HG03103 (cell line): ENCODE measurements around the gene TBC1D1.

Source experiments
- ATAC-seq: cut with Tn5 transposase; IDR thresholded peaks from one replicate; pipeline ENCODE4 v1.9.1; 2021; ENCODE audit warnings: low read depth; ENCODE audit not compliant: unreplicated experiment

TBC1D1 gene

DNA sequence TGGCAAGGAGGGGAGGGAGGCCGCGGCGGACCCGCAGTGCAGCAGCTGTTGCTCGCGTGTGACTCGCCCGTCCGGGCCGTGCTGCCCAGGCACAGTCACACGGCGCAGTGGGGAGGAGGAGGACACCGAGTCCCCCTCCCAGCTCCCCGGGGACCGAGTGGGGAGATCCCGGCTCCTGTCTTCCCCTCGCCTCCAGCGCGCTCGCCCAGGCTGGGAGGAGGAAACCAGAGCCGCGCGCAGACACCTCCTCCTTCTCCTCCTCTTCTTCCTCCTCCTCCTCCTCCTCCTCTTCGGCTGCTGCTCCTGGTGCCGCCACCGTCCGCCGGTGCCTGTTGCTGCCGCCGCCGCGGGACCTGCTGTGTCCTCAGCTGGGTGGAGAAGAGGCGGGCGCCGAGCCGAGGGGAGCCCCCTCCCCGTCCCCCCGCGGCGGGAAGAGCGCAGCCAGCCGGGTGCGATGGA is at the start of gene TBC1D1:
TBC1D1 (plus strand) TSS at position 284 of the 459 bp plus-strand sequence. CDS start 11,012 bp downstream, outside the sequence.
- peak; percentile 17 for ATAC-seq

DNA sequence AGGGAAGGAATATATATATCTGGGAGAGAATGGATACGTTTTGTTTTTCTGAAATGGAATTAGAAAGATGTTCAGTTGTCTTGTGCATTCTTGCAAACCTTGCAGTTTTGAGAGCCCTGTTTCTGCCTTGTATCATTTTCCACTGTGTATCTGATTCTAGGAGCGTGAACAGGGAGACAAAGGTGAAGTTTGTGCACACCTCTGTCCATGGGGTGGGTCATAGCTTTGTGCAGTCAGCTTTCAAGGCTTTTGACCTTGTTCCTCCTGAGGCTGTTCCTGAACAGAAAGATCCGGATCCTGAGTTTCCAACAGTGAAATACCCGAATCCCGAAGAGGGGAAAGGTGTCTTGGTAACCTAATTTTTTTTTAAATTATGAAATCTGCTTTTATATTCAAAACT is 46.7 kb upstream of the TBC1D1 start:
- ATAC-seq = no peak

DNA sequence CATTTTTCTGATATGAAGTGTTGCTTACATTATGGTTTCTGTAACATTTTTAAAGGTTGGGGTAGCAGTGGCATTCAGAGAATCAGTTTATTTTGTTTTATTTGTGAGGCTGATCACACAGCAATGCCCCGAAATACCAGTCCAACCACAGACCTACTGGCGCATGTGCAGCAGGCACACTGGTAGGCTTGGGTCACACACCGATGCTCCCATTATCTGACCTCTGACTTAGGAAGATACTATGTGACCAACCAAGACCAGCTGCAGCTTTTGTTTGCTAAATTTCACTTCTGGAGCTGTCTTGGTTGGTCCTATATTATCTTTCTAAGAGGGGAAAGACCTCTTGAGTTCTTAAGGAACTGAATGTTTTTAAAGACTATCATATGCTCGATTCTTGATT is 45.7 kb upstream of the TBC1D1 start:
- no peak for ATAC-seq

- no peak for ATAC-seq
Measured at GRCh38 chr4:37847311-37847884, 43.5 kb upstream of the TBC1D1 start.

DNA sequence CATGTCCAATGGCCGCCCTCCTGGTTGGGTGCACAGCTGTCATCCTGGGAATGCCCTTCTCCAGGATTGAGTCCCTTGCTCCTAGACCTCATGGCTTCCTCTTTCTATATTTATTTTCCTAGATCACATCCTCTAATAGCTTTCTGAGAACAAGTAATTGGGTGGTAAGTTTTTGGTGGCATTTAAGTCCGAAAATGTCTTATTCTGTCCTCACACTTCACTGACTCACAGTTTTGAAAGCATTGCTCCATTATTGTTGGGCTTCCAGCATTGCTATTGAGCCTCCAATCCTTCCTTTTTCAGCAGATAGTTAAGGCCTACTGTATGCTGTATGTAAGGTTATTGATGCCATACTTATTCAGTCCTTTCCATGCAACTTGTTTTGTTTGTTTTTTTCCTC is 38.5 kb upstream of the TBC1D1 start:
- ATAC-seq = no peak

DNA sequence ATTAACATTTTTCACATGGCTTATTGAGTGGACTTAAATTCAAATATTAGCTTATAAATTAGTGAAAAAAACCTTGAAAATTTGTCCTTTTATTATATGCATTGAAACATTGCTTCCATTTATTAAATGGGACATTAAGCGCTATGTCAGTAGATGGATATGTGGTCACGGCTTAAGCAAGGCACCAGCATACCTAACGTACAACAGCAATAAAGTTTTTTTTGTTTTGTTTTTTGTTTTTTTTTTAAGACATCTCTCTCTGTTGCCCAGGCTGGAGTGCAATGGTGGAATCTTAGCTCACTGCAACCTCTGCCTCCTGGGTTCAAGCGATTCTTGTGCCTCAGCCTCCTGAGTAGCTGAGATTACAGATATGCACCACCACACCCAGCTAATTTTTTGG is 32.8 kb upstream of the TBC1D1 start:
- ATAC-seq = no peak

GRCh38 chr4:37858872-37859271 is 32.0 kb upstream of the TBC1D1 start:
- no peak for ATAC-seq

GRCh38 chr4:37860266-37860665 is 30.6 kb upstream of the TBC1D1 start:
- ATAC-seq = no peak

- no peak for ATAC-seq
Measured at GRCh38 chr4:37862961-37863360, 27.9 kb upstream of the TBC1D1 start.

DNA sequence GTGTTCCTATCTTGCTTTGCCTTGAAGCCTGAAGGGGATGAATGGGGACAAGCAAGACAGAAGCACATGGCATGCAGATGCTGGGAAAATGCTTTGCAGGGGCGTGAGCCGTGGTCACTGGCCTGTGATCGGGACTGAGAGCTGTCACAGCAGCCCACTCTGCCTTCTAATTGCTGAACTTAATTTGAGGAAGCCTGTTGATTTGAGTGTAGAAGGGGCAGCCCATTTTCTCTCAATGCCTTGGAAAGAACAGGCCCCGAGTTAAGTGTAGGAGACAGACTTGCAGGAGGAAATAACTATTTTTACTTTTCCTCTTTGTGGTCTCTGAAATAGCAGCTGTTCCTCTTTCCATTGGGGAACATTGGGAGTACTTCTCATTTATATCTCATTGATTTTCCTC is 26.1 kb upstream of the TBC1D1 start:
- no peak for ATAC-seq

DNA sequence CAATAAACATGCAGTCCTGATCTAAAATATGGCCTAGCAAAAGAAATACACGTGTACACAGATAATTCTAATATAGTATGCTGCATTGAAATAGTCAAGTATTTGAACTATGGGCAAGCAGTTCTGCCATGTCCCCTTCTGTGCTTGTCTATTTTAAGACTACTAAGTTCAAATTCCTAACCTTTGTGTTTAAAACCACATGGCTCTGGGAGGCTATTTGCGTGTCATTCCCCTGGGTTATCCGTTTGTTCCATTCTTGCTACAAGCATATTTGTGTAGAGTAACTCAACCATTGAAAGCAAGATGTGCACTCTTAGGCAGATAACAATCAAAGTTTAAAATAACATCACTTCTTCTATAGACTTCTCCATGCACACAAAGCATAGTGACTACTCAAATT is 25.4 kb upstream of the TBC1D1 start:
- no peak for ATAC-seq

- ATAC-seq = no peak
Measured at GRCh38 chr4:37867102-37867501, 23.8 kb upstream of the TBC1D1 start.

DNA sequence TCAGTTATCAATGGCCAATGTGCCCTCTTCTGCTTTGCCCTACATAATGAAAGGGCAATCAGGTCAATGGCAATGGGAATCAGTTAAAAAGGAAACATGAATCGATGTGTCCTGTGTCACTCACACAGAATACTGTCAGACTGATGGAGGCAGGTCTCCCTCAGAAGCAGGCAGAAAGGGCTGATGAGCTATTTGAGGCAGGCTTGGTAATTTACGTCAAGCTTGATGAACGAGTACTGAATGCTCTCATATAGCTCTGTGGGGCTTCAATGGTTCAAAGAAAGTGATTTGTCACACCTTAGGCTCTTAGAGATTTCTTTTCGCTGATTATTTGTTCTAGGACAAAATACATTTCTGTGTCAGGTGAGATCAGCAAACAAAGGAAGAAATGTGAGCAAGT is 22.6 kb upstream of the TBC1D1 start:
- no peak for ATAC-seq

GRCh38 chr4:37872310-37872988 is 18.4 kb upstream of the TBC1D1 start:
- no peak for ATAC-seq

- ATAC-seq = no peak
Measured at GRCh38 chr4:37873386-37873785, 17.5 kb upstream of the TBC1D1 start.

GRCh38 chr4:37876156-37876555 is 14.7 kb upstream of the TBC1D1 start:
- ATAC-seq = no peak

DNA sequence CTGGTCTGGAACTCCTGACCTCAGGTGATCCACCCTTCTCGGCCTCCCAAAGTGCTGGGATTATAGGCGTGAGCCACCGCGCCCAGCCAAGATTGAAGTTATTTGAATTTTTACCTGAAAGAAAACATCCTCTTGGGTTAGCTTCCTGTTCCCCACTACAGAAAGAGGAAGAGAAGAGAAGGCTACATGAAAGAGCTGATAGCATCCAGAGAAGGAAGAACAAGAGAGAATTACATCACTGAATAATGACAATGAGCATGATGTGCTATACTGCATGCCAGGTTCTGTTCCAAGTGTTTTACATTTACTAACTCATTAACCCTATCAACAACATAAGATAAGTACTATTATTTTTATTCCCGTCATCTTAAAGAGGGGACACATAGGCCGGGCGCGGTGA is 11.5 kb upstream of the TBC1D1 start:
- no peak for ATAC-seq

DNA sequence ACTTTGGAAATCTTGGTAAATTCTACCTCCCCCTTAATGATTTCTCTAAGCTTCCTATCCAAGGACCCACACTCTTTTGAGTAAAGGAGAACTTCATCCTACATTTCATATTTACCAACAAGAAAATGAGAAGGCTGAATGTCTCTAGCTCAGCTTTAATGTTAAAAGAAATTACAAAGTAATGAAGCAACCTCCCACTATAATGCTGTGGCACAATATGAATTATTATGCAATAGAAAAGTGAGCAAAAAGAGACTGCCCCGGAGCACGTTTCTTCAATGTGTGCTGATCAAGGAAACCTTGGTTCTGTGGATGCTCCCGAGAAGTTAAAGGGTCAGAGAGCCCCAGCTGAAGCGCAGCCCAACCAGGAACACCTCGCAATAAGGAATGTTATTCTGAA is 9.1 kb upstream of the TBC1D1 start:
- ATAC-seq = no peak

GRCh38 chr4:37882665-37883296 is 8.1 kb upstream of the TBC1D1 start:
- ATAC-seq = no peak

DNA sequence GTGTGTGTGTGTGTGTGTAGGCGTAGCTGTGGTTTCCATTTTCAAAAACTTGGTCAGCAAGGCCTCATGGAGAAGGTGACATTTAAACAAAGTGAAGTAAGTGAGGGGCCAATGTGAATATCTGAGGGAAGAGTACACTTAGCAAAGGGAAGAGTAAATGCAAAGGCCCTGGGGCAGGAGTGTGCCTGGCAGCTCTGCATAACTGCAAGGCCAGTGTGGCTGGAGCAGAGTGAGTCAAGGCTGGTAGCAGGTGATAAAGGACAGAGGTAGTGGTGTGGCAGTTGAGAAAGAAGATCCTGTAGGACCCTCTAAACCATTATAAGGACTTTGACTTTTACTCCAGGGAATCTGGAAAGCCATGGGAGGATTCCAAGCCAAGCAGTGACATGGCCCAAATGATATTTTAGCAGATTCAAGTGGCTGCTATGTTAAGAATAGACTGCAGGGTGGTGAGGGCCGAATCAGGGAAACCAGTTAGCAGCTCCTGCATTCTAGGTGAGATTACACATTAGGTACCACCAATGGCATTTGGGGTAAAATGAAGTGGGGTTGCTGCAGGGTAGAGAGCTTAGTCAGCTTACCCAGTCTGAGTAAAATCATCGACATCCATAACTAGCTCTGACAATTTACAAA is 5.9 kb upstream of the TBC1D1 start:
- no peak for ATAC-seq

- ATAC-seq = no peak
Measured at GRCh38 chr4:37885496-37885895, 5.4 kb upstream of the TBC1D1 start.
